IPS DF 19.7 (cell line): ENCODE results near the gene SPESP1.
"Not testable (repeated sequence)": the region's sequence is repeated elsewhere in the genome, so short reads cannot be mapped to it uniquely, and the experiment has no call there.

Source experiments
- DNase-seq: peaks from one replicate; pipeline ENCODE4 v3.0.0-alpha.2; 2013; ENCODE audit warnings: low read depth, low spot score

Gene SPESP1

DNA sequence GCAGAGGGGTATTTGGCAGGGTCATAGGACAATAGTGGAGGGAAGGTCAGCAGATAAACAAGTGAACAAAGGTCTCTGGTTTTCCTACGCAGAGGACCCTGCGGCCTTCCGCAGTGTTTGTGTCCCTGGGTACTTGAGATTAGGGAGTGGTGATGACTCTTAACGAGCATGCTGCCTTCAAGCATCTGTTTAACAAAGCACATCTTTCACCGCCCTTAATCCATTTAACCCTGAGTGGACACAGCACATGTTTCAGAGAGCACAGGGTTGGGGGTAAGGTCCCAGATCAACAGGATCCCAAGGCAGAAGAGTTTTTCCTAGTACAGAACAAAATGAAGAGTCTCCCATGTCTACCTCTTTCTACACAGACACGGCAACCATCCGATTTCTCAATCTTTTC lies 33.4 kb downstream of the SPESP1 start:
- not testable (repeated sequence) for DNase-seq

GRCh38 chr15:68966996-68967395 lies 36.7 kb downstream of the SPESP1 start:
- DNase-seq, result no peak

- DNase-seq, result no peak
Measured at GRCh38 chr15:68967948-68968347, 37.6 kb downstream of the SPESP1 start.

DNA sequence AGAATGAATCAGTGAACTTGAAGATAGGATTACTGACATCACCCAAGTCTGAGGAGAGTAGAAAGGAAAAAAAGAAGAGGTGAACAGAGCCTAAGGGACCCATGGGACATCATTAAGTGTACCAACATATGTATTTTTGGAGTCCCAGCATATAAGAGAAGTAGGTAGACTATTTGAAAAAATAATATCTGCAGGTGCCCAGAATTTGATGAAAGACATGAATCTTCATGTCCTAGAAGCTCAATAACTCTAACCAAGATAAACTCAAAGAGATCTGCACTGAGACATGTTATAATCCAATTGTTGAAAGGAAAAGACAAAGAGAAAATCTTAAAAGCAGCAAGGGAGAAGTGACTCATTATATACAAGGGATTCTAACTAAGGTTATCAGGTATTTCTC lies 39.0 kb downstream of the SPESP1 start:
- DNase-seq, result no peak

GRCh38 chr15:68972201-68973065 lies 42.1 kb downstream of the SPESP1 start:
- DNase-seq, result no peak

DNA sequence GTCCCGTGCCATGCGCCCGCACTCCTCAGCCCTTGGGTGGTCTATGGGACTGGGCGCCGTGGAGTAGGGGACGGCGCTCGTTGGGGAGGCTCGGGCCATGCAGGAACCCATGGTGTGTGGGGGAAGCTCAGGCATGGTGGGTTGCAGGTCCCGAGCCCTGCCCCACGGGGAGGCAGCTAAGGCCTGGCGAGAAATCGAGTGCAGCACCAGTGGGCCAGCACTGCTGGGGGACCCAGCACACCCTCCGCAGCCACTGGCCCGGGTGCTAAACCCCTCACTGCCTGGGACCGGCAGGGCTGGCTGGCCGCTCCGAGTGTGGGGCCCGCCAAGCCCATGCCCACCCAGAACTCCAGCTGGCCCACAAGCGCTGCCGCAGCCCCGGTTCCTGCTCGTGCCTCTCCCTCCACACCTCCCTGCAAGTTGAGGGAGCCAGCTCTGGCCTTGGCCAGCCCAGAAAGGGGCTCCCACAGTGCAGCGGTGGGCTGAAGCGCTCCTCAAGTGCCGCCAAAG lies 45.4 kb downstream of the SPESP1 start:
- DNase-seq, result not testable (repeated sequence)

DNA sequence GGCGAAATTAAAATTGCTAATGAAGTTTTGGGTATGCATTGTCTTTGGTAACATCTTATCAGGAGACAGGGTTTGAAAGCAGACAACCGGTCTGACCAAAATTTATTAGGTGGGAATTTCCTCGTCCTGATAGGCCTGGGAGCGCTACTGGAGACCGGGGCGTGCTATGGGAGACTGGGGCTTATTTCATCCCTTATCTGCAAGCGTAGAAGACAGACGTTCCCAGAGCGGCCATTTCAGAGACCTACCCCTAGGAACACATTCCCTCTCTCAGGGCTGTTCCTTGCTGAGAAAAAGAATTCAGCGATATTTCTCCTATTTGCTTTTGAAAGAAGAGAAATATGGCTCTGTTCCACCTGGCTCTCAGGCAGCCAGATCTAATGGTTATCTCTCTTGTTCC lies 47.1 kb downstream of the SPESP1 start:
- not testable (repeated sequence) for DNase-seq

GRCh38 chr15:68979006-68979405 lies 48.7 kb downstream of the SPESP1 start:
- no peak for DNase-seq

DNA sequence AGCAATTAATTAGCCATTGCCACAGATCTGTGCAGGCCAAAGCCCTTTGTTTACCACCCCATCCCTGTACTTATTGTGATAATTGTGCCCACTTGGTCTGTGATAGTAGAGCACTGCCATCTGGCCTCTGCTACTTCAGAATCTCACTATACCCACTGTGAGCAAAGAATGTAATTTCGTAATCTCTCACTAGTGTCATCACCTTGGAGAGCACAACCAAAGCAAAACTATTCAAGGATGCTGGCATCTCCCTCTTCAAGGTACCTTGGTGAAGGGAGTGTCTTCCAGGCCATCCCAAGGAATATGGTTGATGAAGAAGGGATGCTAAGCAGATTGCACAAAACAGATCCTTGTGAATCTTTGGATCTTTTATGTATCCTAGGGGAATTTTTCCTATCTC lies 49.5 kb downstream of the SPESP1 start:
- no peak for DNase-seq

DNA sequence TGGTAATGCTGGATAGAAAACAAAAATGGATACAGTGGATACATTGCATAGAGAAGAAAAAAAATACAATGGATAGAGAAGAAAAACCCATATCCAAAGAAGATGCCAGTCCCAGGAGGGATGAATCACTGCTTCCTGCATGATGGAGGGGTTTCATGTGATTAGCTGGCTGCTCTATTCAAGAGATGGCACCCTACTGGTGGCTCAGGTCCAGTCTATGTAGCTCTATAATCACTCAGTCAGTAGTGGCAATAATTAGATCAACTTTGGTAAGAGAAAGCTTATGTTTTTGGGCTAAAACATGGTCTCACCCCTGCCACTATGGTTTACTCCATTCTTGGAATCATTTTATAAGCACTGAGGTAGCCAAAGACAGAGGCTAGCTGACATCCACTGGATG lies 50.5 kb downstream of the SPESP1 start:
- no peak for DNase-seq

GRCh38 chr15:68981941-68982340 lies 51.6 kb downstream of the SPESP1 start:
- no peak for DNase-seq

- DNase-seq, result no peak
Measured at GRCh38 chr15:68982976-68983563, 52.7 kb downstream of the SPESP1 start.

DNA sequence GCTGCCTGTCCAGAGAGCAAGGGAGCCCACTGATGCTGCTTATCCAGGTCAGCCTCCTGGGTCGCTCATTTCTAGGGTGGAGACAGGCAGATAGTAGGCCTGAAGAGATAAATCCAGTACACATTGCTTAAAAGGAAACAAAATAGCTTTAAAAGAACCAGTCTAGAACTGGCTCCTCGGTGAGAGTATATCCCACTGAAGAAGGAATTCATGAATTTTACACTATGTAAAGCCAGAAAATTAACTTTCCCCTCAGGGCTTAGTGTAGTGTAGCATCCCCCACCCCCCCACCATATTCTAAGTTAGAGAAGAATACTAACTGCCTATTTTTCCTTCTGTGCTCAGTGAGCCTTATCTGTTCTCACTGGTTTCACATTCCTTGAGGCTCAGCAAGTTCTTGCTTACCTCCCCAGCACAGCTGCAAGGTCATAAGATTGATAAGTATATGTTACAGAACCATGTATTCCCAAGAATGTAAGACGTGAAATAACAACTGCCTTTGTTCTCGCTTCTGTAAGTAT lies 53.7 kb downstream of the SPESP1 start:
- DNase-seq, result no peak

- DNase-seq, result no peak
Measured at GRCh38 chr15:68984586-68984985, 54.3 kb downstream of the SPESP1 start.

GRCh38 chr15:68985361-68985891 lies 55.1 kb downstream of the SPESP1 start:
- DNase-seq, result no peak

GRCh38 chr15:68986322-68986721 lies 56.0 kb downstream of the SPESP1 start:
- DNase-seq, result no peak

GRCh38 chr15:68987120-68987519 lies 56.8 kb downstream of the SPESP1 start:
- no peak for DNase-seq

- no peak for DNase-seq
Measured at GRCh38 chr15:68987676-68988075, 57.4 kb downstream of the SPESP1 start.

- no peak for DNase-seq
Measured at GRCh38 chr15:68989541-68990230, 59.4 kb downstream of the SPESP1 start.

- no peak for DNase-seq
Measured at GRCh38 chr15:68990231-68990991, 60.1 kb downstream of the SPESP1 start.

DNA sequence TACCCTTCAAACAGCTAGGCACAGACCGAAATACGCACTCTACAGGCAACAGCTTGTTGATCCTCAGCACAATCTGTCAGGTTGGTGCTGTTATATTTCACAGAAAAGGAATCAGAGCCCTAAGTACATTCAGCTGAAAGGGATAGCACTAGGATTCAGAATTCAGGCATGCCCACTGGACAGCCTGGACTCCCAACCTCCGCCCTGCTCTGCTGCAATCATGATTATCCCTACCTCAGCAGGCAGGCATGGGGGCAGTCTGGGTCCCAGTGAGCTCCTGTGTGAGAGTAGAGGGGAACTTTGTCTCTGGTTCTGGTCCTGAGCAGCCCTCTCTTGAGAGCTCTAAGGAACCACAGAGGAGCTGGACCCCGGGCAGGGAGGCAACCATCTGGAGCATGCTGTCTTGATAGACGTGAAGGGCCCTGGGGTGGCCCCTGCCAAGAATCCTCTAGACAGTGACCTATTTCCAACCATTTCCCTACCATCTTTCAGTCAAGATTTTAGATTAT lies 60.7 kb downstream of the SPESP1 start:
- DNase-seq, result no peak
